PC-3 (cell line): ENCODE results near the gene LIPN.

ENCODE experiments used
- CTCF ChIP-seq: fragments of 300-600 bp; sonication (generic); conservative IDR thresholded peaks from 2 replicates; pipeline ENCODE4 v1.5.1; 2017; ENCODE audit warnings: antibody characterized with exemption, low read depth, mild to moderate bottlenecking, low read length
- EZH2 ChIP-seq: fragments of 300-600 bp; sonication (generic); IDR thresholded peaks from one replicate; pipeline ENCODE4 v1.6.1; 2017; ENCODE audit warnings: antibody characterized with exemption, mild to moderate bottlenecking, low read length; ENCODE audit not compliant: unreplicated experiment

- no peak for TF ChIP-seq CTCF
- TF ChIP-seq EZH2 = no peak
Measured at GRCh38 chr10:88754287-88754686, 5.5 kb upstream of the LIPN start.
